SK-N-SH treated with all-trans-retinoic acid at 6 μM for 48 hours (cell line): ENCODE measurements around the gene PLA2G2F.

Experiments used
- ESRRG ChIP-seq: fragments of 250-450 bp; sonication (Bioruptor Pico); IDR thresholded peaks from 2 replicates; pipeline ENCODE4 v1.6.1; 2021; ENCODE audit warnings: mild to moderate bottlenecking
- GLIS3 ChIP-seq: fragments of 250-450 bp; sonication (Bioruptor Pico); IDR thresholded peaks from 2 replicates; pipeline ENCODE4 v1.5.0; 2020; ENCODE audit warnings: mild to moderate bottlenecking, moderate library complexity
- ISL1 ChIP-seq: fragments of 250-450 bp; sonication (Bioruptor Pico); IDR thresholded peaks from 2 replicates; pipeline ENCODE4 v2.1.2; 2022; ENCODE audit warnings: mild to moderate bottlenecking, moderate library complexity
- PPARA ChIP-seq: fragments of 250-450 bp; sonication (Bioruptor Pico); IDR thresholded peaks from 2 replicates; pipeline ENCODE4 v1.5.0; 2020; ENCODE audit warnings: mild to moderate bottlenecking, borderline replicate concordance
- RARB ChIP-seq: fragments of 250-450 bp; sonication (Bioruptor Pico); IDR thresholded peaks from 2 replicates; pipeline ENCODE4 v1.8.0; 2021; ENCODE audit warnings: mild to moderate bottlenecking, moderate library complexity
- ZFP3 ChIP-seq: fragments of 250-450 bp; sonication (Bioruptor Pico); IDR thresholded peaks from 2 replicates; pipeline ENCODE4 v1.5.0; 2020; ENCODE audit warnings: mild to moderate bottlenecking, moderate library complexity
- TF ChIP-seq, protein P1 (sequence below): fragments of 250-450 bp; sonication (Bioruptor Pico); IDR thresholded peaks from 2 replicates; pipeline ENCODE4 v1.5.1; 2020; ENCODE audit warnings: low read depth, mild to moderate bottlenecking, moderate library complexity
- TF ChIP-seq, protein P2 (sequence below): fragments of 250-450 bp; sonication (Bioruptor Pico); IDR thresholded peaks from 2 replicates; pipeline ENCODE4 v1.8.0; 2020; ENCODE audit warnings: mild to moderate bottlenecking, moderate library complexity, borderline replicate concordance
- TF ChIP-seq, protein P3 (sequence below): fragments of 250-450 bp; sonication (Bioruptor Pico); IDR thresholded peaks from 2 replicates; pipeline ENCODE4 v1.5.1; 2021; ENCODE audit warnings: mild to moderate bottlenecking, moderate library complexity

DNA sequence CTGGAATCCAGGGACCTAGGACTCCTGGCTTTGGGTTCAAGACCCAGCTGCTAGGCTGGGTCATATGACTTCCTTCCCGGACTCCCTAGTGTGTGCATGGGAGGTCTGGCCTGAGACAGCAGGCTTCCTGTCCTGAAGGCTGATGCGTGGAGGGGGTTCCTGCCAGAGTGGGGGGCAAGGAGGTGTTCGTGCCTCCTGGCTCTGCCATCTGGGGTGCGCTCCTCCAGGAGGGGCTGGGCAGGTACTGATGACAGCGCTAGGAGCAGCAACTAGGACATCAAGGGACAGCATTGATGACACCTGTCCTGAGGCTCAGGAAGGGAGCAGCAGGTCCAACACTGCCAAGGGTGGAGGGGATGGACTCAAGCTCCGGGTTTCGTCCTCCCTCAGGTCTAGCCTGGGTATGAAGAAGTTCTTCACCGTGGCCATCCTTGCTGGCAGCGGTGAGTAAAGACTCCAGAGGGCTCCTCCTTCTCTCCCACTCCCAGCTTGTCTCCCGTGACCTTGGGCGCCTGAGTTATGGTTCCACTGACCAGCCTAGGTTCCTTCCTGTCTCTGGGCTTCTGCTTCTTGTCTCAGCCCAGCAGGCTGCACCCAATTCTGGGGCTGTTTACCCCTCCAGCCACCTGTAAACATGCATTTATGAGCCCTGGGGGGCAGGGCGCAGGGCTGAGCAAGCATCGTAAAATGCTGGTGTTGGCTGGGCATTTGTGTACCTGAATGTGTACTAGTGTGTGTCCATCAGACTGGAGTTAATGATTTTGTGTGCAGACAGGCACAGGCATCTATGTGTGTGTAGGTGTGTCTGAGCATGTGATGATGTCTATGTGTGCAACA lies 871 bp downstream of the PLA2G2F start:
- TF ChIP-seq, protein P1, sequence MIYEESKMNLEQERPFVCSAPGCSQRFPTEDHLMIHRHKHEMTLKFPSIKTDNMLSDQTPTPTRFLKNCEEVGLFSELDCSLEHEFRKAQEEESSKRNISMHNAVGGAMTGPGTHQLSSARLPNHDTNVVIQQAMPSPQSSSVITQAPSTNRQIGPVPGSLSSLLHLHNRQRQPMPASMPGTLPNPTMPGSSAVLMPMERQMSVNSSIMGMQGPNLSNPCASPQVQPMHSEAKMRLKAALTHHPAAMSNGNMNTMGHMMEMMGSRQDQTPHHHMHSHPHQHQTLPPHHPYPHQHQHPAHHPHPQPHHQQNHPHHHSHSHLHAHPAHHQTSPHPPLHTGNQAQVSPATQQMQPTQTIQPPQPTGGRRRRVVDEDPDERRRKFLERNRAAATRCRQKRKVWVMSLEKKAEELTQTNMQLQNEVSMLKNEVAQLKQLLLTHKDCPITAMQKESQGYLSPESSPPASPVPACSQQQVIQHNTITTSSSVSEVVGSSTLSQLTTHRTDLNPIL (CRISPR knock-in tag), result no peak
- TF ChIP-seq, protein P2, sequence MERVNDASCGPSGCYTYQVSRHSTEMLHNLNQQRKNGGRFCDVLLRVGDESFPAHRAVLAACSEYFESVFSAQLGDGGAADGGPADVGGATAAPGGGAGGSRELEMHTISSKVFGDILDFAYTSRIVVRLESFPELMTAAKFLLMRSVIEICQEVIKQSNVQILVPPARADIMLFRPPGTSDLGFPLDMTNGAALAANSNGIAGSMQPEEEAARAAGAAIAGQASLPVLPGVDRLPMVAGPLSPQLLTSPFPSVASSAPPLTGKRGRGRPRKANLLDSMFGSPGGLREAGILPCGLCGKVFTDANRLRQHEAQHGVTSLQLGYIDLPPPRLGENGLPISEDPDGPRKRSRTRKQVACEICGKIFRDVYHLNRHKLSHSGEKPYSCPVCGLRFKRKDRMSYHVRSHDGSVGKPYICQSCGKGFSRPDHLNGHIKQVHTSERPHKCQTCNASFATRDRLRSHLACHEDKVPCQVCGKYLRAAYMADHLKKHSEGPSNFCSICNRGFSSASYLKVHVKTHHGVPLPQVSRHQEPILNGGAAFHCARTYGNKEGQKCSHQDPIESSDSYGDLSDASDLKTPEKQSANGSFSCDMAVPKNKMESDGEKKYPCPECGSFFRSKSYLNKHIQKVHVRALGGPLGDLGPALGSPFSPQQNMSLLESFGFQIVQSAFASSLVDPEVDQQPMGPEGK (CRISPR knock-in tag), result no peak
- TF ChIP-seq ZFP3 (no peak), ISL1 (CRISPR knock-in tag) (no peak), RARB (CRISPR knock-in tag) (no peak), GLIS3 (CRISPR knock-in tag) (no peak), PPARA (CRISPR knock-in tag) (no peak), ESRRG (CRISPR knock-in tag) (no peak)
- TF ChIP-seq, protein P3, sequence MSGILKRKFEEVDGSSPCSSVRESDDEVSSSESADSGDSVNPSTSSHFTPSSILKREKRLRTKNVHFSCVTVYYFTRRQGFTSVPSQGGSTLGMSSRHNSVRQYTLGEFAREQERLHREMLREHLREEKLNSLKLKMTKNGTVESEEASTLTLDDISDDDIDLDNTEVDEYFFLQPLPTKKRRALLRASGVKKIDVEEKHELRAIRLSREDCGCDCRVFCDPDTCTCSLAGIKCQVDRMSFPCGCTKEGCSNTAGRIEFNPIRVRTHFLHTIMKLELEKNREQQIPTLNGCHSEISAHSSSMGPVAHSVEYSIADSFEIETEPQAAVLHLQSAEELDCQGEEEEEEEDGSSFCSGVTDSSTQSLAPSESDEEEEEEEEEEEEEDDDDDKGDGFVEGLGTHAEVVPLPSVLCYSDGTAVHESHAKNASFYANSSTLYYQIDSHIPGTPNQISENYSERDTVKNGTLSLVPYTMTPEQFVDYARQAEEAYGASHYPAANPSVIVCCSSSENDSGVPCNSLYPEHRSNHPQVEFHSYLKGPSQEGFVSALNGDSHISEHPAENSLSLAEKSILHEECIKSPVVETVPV (CRISPR knock-in tag), result no peak
